HG02970 (cell line): ENCODE measurements around the gene ALDH6A1.

ENCODE experiments used
- ATAC-seq: cut with Tn5 transposase; IDR thresholded peaks from one replicate; pipeline ENCODE4 v1.9.1; 2021; ENCODE audit warnings: mild to moderate bottlenecking, moderate library complexity, moderate number of reproducible peaks; ENCODE audit not compliant: unreplicated experiment, low FRiP score

Gene ALDH6A1

DNA sequence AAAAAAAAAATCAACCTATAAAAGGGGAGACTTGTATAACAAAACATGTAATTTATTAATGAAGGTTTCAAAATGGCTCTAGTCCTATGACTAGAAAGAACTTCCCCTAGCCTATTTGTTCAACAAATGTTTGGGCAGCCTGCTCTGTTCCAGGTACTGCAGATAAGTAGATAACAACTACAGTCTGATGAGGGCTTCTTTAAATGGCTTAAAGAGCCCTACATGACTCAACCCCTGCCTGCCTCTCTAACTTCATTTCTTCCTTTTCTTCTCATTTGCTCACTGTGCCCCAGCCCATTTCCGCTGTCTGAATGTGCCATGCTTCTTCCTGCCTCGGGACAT is 21.5 kb downstream of the ALDH6A1 start:
- ATAC-seq = no peak

DNA sequence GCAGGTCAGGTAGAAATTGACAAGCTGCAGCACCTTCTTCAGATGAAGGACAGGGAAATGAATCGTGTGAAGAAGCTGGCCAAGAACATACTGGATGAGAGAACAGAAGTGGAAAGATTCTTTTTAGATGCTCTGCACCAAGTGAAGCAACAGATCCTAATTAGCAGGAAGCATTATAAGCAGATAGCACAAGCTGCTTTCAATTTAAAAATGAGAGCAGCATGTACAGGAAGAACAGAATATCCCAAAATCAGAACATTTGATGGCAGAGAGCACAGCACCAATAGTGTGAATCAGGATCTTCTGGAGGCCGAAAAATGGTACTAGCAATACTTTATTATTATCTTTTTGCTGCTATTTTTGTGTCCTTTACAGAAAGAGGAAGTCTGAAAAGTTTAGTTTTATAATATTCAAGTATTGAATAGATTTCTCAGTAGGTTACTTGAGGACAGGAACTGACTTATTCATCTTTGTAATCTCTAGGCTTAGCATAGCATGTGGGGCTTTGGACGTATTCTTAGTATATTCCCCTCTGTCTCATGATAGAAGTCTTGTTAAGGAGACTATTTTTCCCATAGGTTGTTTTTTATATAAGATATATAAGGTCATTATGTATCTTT is 34.3 kb downstream of the ALDH6A1 start:
- no peak for ATAC-seq

DNA sequence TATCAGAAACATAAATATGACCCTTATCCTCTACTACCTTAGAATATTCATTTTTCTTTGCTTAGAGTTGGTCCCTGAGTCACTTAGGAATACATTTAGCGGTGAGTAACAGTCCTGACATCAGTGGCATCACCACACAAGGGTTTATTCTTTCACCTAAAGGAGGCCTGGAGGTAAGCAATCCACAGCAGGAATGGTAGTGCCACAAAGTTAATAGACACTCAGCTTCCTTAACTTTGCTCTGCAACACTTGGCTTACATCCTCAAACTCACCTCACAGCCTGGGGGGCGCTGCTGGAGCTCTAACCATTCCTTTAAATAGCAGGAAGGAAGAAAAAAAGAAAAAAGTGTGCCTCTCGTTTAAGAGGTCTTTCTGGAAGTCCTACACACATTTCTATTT is 36.0 kb downstream of the ALDH6A1 start:
- ATAC-seq = no peak

- no peak for ATAC-seq
Measured at GRCh38 chr14:74045522-74045921, 38.7 kb downstream of the ALDH6A1 start.

DNA sequence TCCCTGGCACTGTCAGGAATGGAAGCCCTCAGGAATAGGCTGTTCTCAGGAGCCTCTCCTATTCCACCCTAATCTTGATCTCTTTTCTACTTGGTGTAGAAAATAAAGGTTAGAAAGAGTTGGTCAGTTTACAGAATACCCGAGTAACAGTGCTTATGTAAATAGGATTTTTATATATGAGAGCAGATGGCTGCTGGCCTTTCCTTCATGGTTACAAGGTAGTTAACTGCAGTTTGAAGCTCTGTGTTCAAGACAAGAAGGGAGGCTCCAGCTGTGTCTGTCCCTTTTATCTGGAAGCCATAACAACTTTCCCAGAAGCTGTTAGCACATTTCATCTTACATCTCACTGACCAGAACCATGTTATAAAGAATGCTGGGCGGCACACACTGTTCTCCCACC is 42.0 kb downstream of the ALDH6A1 start:
- ATAC-seq = no peak

DNA sequence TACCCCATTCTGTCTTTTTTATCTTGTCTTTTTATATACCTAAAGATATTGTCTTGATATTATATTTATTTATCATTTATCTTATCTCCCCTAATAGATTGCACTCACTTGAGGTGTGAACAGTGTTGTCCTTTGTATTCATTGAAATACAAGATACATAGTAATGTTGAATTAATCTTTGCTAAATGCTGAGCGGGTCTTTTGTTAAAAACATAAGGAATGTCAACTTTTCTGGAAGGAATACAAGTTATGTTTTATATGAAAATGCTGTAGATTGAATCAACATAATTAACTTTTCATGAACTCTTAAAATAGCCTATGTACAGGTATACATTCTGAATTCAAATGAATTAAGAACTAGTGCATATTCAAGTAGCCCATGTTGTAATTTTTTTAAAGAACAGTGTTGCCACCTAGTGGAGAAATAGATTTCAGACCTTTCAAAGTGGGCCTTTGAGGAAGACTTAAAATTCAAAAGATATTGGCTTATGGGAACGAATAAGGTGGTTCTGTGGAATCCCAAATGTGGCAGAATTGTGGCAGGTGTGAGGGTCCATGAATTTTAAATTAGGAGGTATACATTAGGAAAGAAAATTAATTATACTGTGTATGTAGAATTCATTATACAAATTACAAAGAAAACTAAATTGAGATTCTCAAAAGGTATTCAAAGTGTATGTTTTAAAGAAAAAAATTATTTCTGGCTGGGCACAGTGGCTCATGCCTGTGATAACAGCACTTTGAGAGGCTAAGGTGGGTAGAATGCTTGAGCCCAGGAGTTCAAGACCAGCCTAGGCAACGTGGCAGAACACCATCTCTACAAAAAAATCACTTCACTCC is 46.0 kb downstream of the ALDH6A1 start:
- ATAC-seq = no peak

- ATAC-seq = no peak
Measured at GRCh38 chr14:74035556-74035955, 48.7 kb downstream of the ALDH6A1 start.

- ATAC-seq = no peak
Measured at GRCh38 chr14:74034572-74034971, 49.7 kb downstream of the ALDH6A1 start.

DNA sequence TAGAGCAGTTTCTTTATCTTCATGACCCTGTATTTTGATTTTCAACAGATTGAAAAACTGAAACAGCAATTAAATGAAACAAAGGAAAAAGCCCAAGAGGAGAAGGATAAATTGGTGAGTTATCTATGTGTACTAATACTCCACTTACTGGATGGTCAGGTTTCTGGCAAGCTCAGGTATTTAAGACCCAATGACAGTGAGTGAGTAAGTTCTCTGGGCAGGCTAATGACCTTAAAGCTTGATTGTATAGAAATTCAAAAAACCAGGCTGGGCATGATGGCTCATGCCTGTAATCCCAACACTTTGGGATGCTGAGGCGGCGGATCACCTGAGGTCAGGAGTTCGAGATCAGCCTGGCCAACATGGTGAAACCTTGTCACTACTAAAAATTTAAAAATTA is 55.1 kb downstream of the ALDH6A1 start:
- ATAC-seq = no peak

- no peak for ATAC-seq
Measured at GRCh38 chr14:74022346-74022745, 61.9 kb downstream of the ALDH6A1 start.

DNA sequence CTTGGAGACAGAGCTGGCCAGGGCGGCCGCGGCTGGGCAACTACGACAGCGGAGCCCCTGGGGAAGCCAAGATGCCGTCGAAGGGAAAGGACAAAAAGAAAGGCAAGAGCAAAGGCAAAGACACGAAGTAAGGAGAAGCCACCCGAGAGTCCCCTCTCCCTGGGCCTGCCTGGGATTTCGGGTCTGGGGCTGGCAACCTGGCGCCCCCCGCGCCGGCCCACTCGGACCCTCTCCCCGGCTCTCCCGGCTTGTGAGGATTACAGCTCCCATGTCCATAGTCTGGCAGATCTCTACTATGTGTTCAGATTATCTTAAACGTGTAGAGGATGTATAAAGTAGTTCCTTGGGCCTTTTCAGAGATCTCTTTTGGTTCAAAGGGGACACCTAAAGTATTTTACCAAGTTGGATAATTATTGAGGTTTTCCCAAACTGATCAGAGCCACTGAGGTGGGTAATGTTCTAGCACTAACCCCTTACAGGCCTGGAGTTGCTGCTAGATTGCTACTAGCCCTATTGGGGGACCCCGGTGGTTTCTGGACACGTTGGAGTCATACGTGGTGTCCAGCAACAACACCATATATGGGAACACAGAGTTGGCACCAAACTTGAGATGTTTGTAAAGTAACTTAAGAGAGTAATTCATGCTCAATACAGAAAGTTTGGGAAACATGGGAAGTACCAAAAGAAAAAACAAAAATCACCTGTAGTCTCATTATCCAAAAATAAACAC is 64.7 kb downstream of the ALDH6A1 start:
- ATAC-seq = no peak

GRCh38 chr14:74018586-74019407 is 65.5 kb downstream of the ALDH6A1 start, which contains the start of the genes BBOF1 and ENTPD5:
TSS of gene BBOF1 (plus strand) at chr14:74019349. CDS start at chr14:74019479, 130 bp downstream.
TSS of gene ENTPD5 (minus strand) at chr14:74019288. CDS start at chr14:73988102, 31,186 bp downstream.
- ATAC-seq = peak; percentile 86

DNA sequence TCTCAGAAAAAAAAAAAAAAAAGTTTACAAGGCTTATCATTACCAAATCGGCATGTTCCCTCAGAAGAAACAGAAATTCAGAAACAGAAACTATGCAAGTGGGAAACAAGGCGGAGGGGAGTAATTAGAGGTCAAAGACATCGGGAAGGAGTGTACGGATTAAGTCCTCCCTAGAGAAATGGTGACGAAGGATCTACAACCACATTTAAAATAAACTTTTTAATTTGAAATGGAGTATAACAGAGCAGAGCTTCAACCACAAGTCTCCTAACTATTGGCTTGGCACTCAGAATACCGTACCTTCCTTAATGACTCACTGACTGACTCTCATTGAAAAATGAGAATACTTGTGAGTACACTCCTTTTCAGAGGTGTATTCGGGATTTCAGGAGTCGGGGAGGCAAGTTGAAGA is 66.1 kb downstream of the ALDH6A1 start:
- no peak for ATAC-seq

- ATAC-seq = no peak
Measured at GRCh38 chr14:74015963-74016362, 68.3 kb downstream of the ALDH6A1 start.

- ATAC-seq = no peak
Measured at GRCh38 chr14:74015176-74015575, 69.1 kb downstream of the ALDH6A1 start.

DNA sequence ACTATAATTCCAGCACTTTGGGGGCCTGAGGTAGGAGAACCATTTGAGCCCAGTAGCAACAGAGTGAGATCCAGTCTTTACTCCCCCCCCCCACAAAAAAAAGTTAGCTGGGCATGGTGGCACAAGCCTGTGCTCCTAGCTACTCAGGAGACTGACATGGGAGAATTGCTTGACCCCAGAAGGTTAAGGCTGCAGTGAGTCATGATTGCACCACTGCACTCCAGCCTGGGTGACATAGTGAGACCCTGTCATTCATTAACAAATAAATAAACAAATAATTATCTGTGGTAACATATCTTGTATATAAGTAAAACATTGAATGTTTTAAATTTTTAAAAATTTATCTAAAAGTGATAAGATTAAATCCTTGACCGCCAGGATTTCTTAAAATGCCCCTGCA is 70.0 kb downstream of the ALDH6A1 start:
- no peak for ATAC-seq

DNA sequence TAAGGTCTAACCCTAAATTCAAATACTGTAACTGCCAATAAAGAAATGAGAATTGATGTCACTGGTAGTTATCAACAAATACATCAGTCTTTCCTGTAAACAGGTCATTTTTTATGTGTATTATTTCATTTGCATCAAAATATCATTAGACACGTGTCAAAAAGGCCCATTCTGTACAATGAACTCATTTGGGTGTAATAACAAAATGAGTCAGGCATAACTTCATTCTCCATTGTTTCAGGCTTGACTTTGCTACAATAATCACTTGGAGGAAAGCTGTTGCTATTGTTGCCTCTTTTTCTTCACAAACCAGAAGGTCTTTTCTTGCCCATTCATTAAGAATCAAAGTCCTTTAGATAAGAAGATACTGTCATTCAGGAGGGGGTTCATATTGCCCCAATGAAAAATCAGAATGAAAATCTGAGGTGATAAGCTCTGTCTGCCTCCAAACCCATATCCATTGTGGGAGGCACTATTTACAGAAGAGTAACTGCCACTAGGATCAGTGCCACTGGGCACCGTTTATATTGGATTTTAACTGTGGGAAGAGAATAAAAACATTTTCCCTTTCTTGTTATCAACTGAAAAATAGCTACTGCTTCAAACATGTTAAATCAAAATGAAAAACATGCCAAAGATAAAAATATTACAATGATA is 75.3 kb downstream of the ALDH6A1 start:
- no peak for ATAC-seq
